K562 (cell line): ENCODE data around the gene RBSN. TPM values are rescaled to one million over a fixed set of nuclear protein-coding genes. Genes with fewer than 3 reads are reported as not detected.
A peak's percentile ranks its signal among the peaks of the same experiment; 100 is the strongest.

Experiments used
- ATAC-seq: fragments of 200-7000 bp; cut with Tn5 transposase; 3 replicates; pipeline ENCODE4 v1.9.1; 2020; ENCODE audit warnings: moderate library complexity
- BruUV-seq: library from RNA; stranded (reverse); fragments of 400-500 nt; replicated peaks from 2 replicates; lab custom pipeline; 2021; lab: Mats Ljungman, UMichigan
- CTCF ChIA-PET: fragments of 300-600 bp; formaldehyde crosslinking; extraction: SDS; loops from one replicate; lab custom pipeline; 2021; ENCODE audit warnings: low intra/inter-chr PET ratio; lab: Yijun Ruan, JAX
- POLR2A ChIA-PET: fragments of 300-600, 350-650 bp; sonication (Branson Sonifier 250); formaldehyde crosslinking; extraction: SDS; loops from one replicate; lab custom pipeline; 2021; ENCODE audit warnings: antibody characterized with exemption, inconsistent platforms; lab: Yijun Ruan, JAX
- DNase-seq, 4 experiments: peaks; one replicate each; pipeline versions ENCODE4 v3.0.0 to v3.0.0-alpha.2; 2011 to 2018; ENCODE audit warnings: low spot score in 3 of 4, mixed read lengths in 3 of 4; ENCODE audit errors: extremely low read depth in 1 of 4
- FAIRE-seq: peaks from 2 replicates; lab custom pipeline; 2011; peaks lifted over from hg19 to GRCh38; lab: Jason Lieb, UNC
- H2AFZ ChIP-seq: 2 replicates; pipeline ENCODE4 v1.6.0; 2011; ENCODE audit warnings: low read depth, low read length, control low read depth, inconsistent platforms
- H3K27ac ChIP-seq: fragments of 200-600 bp; 3 replicates; pipeline ENCODE4 v1.8.0; 2011; ENCODE audit warnings: low read depth, mild to moderate bottlenecking, control low read depth, inconsistent platforms, low read length, moderate library complexity, mixed read lengths; ENCODE audit errors: extremely low read depth
- H3K27me3 ChIP-seq, 2 experiments: fragments of 300-600 bp in 1 of 2; 2 replicates in 1 of 2; 3 replicates in 1 of 2; pipeline versions ENCODE4 v1.6.0 to v1.8.0; 2011; ENCODE audit warnings: inconsistent platforms in 2 of 2, low read length in 2 of 2, mild to moderate bottlenecking in 1 of 2, mixed read lengths in 1 of 2, moderate library complexity in 1 of 2; ENCODE audit not compliant: control insufficient read depth in 2 of 2, insufficient read depth in 2 of 2
- H3K36me3 ChIP-seq: fragments of 300-600 bp; 3 replicates; pipeline ENCODE4 v1.8.0; 2011; ENCODE audit warnings: mild to moderate bottlenecking, low read length, inconsistent platforms; ENCODE audit not compliant: control insufficient read depth, insufficient read depth
- H3K4me1 ChIP-seq, 2 experiments: fragments of 200-600 bp in 1 of 2; replicated peaks in 1 of 2; 2 replicates in 1 of 2; 3 replicates in 1 of 2; pipeline versions ENCODE4 v1.5.1 to v1.8.0; 2011; ENCODE audit warnings: inconsistent platforms in 2 of 2, low read length in 2 of 2, mild to moderate bottlenecking in 1 of 2, mixed read lengths in 1 of 2, moderate library complexity in 1 of 2; ENCODE audit not compliant: control insufficient read depth in 2 of 2, insufficient read depth in 2 of 2
- H3K4me2 ChIP-seq: 2 replicates; pipeline ENCODE4 v1.6.1; 2011; ENCODE audit warnings: low read length, control low read depth, inconsistent platforms, mixed read lengths; ENCODE audit not compliant: insufficient read depth
- H3K4me3 ChIP-seq: fragments of 200-600 bp; sonication (generic), shearing (Covaris generic); 2 replicates; pipeline ENCODE4 v1.5.1; 2016; ENCODE audit warnings: control low read depth, inconsistent platforms
- H3K79me2 ChIP-seq: fragments of 200-600 bp; 3 replicates; pipeline ENCODE4 v1.8.0; 2011; ENCODE audit warnings: low read length, inconsistent platforms; ENCODE audit not compliant: control insufficient read depth, insufficient read depth
- H3K9ac ChIP-seq, 2 experiments: 2 replicates each; pipeline versions ENCODE4 v1.6.0 to v1.6.1; 2011; ENCODE audit warnings: low read depth in 2 of 2, low read length in 2 of 2, control low read depth in 1 of 2, inconsistent platforms in 1 of 2, mild to moderate bottlenecking in 1 of 2, mixed read lengths in 1 of 2; ENCODE audit not compliant: insufficient read depth in 1 of 2
- H3K9me1 ChIP-seq: one replicate; pipeline ENCODE4 v1.6.0; 2011; ENCODE audit warnings: inconsistent platforms, mild to moderate bottlenecking, low read length, moderate library complexity; ENCODE audit not compliant: control insufficient read depth, insufficient read depth
- H3K9me3 ChIP-seq: replicated peaks from 2 replicates; pipeline ENCODE4 v1.5.1; 2011; ENCODE audit warnings: low read depth, low read length, inconsistent platforms; ENCODE audit not compliant: control insufficient read depth, insufficient read depth
- H4K20me1 ChIP-seq: replicated peaks from 2 replicates; pipeline ENCODE4 v1.6.1; 2011; ENCODE audit warnings: low read length, inconsistent platforms, mixed read lengths; ENCODE audit not compliant: control insufficient read depth, insufficient read depth
- ADNP ChIP-seq: fragments of 200-800 bp; sonication (Bioruptor generic); IDR thresholded peaks from 2 replicates; pipeline ENCODE4 v1.6.1; 2016; ENCODE audit warnings: missing genetic modification characterization, missing compliant biosample characterization
- ASH1L ChIP-seq: fragments of 450-650 bp; IDR thresholded peaks from 2 replicates; pipeline ENCODE4 v1.6.1; 2018; ENCODE audit warnings: borderline replicate concordance, mild to moderate bottlenecking, low read depth; ENCODE audit not compliant: partially characterized antibody
- FOXA1 ChIP-seq: fragments of 450-650 bp; IDR thresholded peaks from 2 replicates; pipeline ENCODE4 v1.6.1; 2016; ENCODE audit warnings: mild to moderate bottlenecking, borderline replicate concordance
- NFE2 ChIP-seq: IDR thresholded peaks from 2 replicates; pipeline ENCODE4 v1.6.1; 2014; ENCODE audit warnings: antibody characterized with exemption, low read depth
- RBM34 ChIP-seq: fragments of 200-400 bp; formaldehyde crosslinking; IDR thresholded peaks from 2 replicates; pipeline ENCODE4 v1.6.1; 2018; ENCODE audit warnings: low read length, borderline replicate concordance; ENCODE audit not compliant: insufficient read depth
- SAFB ChIP-seq: fragments of 200-400 bp; formaldehyde crosslinking; IDR thresholded peaks from 2 replicates; pipeline ENCODE4 v1.6.1; 2017; ENCODE audit warnings: low read depth, low read length, borderline replicate concordance
- SRSF7 ChIP-seq: fragments of 200-400 bp; formaldehyde crosslinking; optimal IDR thresholded peaks from 2 replicates; pipeline ENCODE3; 2017; ENCODE audit warnings: mild to moderate bottlenecking, low read depth, low read length
- TRIM28 ChIP-seq: fragments of 450-650 bp; IDR thresholded peaks from 2 replicates; pipeline ENCODE4 v1.6.1; 2017
- ZNF12 ChIP-seq: sonication (generic); formaldehyde crosslinking; IDR thresholded peaks from 2 replicates; pipeline ENCODE4 v1.4.0; 2020; ENCODE audit warnings: mild to moderate bottlenecking, missing genetic modification reagents
- ZNF224 ChIP-seq: sonication (generic); formaldehyde crosslinking; IDR thresholded peaks from 2 replicates; pipeline ENCODE4 v1.8.0; 2022; ENCODE audit warnings: mild to moderate bottlenecking, missing genetic modification reagents
- ZNF431 ChIP-seq: sonication (generic); formaldehyde crosslinking; IDR thresholded peaks from 2 replicates; pipeline ENCODE4 v1.8.0; 2022; ENCODE audit warnings: mild to moderate bottlenecking, missing genetic modification reagents
- ZNF551 ChIP-seq: fragments of 250-450 bp; sonication (Bioruptor Pico); IDR thresholded peaks from 2 replicates; pipeline ENCODE4 v1.5.0; 2021; ENCODE audit warnings: mild to moderate bottlenecking, moderate library complexity
- WGBS: fragments of 100-300 bp; shearing (Covaris generic); methylation state at CpG from one replicate; pipeline ENCODE4 v1.1.6; 2016; ENCODE audit warnings: low coverage, mixed read lengths; ENCODE audit not compliant: insufficient coverage; ENCODE audit errors: missing lambda C conversion rate; 5-methylcytosine and 5-hydroxymethylcytosine counted together
- in situ Hi-C: fragments of 300-500 bp; cut with MboI; formaldehyde crosslinking; loops from 4 replicates; pipeline ENCODE4 v1.15.0; 2018; ENCODE audit warnings: inconsistent platforms, mixed read lengths
- intact Hi-C: fragments of 100-400 bp; cut with micrococcal nuclease; formaldehyde crosslinking; loops from 2 replicates; pipeline ENCODE4 v1.14.2; 2022
- polyA plus RNA-seq, 8 experiments: library from polyadenylated mRNA; depleted of rRNA in 4 of 8; stranded (reverse) in 5 of 8; unstranded in 3 of 8; fragments of >200 nt; fragmentation: Nextera tagmentation in 2 of 8; fragmentation: Illumina TruSeq in 1 of 8; extraction: Ambion mirVana in 2 of 8; extraction: Trizol in 1 of 8; gene quantifications; 2 replicates each; pipeline versions ENCODE4 v1.2.1 to v1.2.3, GENCODE V29; 2011 to 2014; ENCODE audit warnings: inconsistent platforms in 1 of 8, missing spikeins in 1 of 8
- total RNA-seq, 7 experiments: library from RNA; depleted of rRNA in 6 of 7; stranded (reverse); fragments of >200 nt in 6 of 7; fragmentation: Illumina TruSeq in 2 of 7; extraction: Trizol in 2 of 7; gene quantifications; 2 replicates each; pipeline versions ENCODE4 v1.2.1 to v1.2.3, GENCODE V29; 2011 to 2021; ENCODE audit warnings: low replicate concordance in 1 of 7
- TF ChIP-seq, protein P1 (sequence below): fragments of 250-450 bp; sonication (Bioruptor Pico); IDR thresholded peaks from 2 replicates; pipeline ENCODE4 v1.9.0; 2021; ENCODE audit warnings: mild to moderate bottlenecking, inconsistent platforms
- TF ChIP-seq, protein P2 (sequence below): fragments of 250-450 bp; sonication (Bioruptor Pico); IDR thresholded peaks from 2 replicates; pipeline ENCODE4 v1.5.0; 2020; ENCODE audit warnings: mild to moderate bottlenecking
- TF ChIP-seq, protein P3 (sequence below), 2 experiments: fragments of 450-650 bp; IDR thresholded peaks; 2 replicates each; pipeline ENCODE4 v1.6.1; 2016

RBSN gene
- total and polyA plus RNA-seq, 9 of the 15 experiments (the other 6 are each of a cell fraction or from before 2014, with no cell fraction given), result 2.9 to 19.6 (median 15.0) TPM

DNA sequence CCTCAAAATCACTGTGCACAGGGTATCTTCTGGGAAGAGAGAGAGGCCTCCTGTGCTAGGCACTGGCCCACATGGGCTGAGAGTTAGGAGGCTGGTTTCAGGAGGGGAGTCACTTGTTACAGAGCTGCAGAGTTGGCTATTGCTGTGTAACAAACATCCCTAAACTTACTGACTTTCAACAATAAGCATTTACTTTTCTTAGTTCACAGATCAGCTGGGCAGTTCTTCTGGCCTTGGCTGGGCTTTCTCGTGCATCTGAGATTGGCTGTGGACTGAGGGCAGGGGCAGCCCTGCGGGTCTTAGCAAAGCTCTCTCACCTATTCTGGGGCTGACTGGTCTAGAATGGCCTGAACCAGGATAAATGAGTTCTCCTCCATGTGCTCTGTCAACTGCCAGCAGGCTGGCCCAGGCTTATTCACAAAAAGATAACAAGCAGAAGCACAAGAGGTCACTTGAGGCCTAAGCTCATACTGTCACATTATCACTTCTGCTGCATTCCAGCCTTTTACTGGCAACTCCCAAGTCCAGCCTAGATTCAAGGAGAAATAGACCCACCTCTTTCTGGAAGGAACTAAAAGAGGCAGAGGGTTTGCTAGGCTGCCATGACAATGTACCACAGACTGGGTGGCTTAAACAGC is 17.2 kb upstream of the RBSN start (continued):
- TF ChIP-seq ZNF431, result 0 out of 2 replicates have a peak, but pooled peaks have one; percentile 5
- no peak for TF ChIP-seq ZNF551
- TF ChIP-seq ZNF12, result 0 out of 2 replicates have a peak, but pooled peaks have one; percentile 48
- TF ChIP-seq, all 486 proteins: peak for 30

DNA sequence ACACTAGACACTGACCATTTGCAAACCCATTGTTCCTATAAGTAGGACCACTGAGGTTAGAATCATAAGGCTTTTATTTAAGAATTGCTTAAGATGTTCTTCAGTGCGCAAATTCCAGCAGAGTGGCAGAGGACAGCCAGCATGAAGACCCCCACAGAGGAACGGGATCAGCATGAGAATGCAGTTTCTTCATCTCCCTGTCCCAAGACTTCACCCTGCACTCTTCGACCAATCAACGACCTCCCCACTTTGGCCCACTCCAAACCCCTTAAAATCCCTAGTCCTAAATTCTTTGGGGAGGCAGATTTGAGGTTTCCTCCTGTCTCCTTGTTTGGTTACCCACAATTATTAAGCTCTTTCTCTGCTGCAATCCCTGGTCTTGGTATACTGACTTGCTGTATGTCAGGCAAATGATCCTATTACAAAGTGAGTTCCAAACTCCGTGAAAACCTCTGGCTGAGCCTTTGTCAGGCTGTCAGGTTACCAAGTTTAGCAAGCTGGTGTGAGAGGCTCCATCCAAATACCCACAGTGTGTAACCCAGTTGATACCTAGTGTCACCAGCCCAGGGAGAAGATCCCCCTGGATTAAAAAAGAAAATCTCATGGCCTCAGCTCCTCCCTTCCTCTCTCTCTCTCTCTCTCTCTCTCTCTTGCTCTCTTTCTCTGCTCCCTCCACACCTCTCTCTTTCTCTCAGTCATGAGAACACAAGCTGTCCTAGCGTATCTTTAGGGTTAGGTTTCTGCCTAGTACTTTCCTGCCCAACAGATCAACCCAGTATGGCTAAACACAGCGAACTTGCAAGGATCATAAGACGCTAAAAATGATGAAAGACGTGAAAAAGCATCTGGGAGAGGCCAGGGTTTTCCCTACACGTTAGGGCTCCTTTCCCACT is 15.8 kb upstream of the RBSN start:
- CTCF ChIA-PET, result no interaction called here
- Histone ChIP-seq H3K79me2 (no peaks in the 10 kb centered on the region), H3K4me3 (no peak overlapping the region), H3K4me2 (no peak overlapping the region), H3K9me1 (no peaks in the 10 kb centered on the region), H3K27me3 (peaks cover 0 to 4% of the 10 kb centered on the region in 2 experiments; a peak in 2 of 5 replicates), H3K9me3 (no peaks in the 10 kb centered on the region), H3K27ac (no peak overlapping the region), H3K9ac (no peak overlapping the region), H3K36me3 (no peaks in the 10 kb centered on the region), H3K4me1 (peaks cover 2 to 10% of the 10 kb centered on the region in 2 experiments; a peak in 3 of 5 replicates), H2AFZ (peak overlapping the region; percentile 10), H4K20me1 (no peaks in the 10 kb centered on the region)
- intact Hi-C loops, result loop anchor here (5.0 kb wide), 3 partner anchors 93 to 443 kb away; partner anchors contain the start of gene CAPN7
- no TSS peak for BruUV-seq
- WGBS, result 28% methylated on average over 10 of the region's 10 CpGs
- no peak for DNase-seq
- no peak for FAIRE-seq
- POLR2A ChIA-PET, result no interaction called here
- in situ Hi-C loops, result loop anchor here (5.0 to 10.0 kb wide), 3 partner anchors 88 to 438 kb away; no protein-coding TSS in a partner anchor
- no peak for ATAC-seq
- TF ChIP-seq, protein P1, sequence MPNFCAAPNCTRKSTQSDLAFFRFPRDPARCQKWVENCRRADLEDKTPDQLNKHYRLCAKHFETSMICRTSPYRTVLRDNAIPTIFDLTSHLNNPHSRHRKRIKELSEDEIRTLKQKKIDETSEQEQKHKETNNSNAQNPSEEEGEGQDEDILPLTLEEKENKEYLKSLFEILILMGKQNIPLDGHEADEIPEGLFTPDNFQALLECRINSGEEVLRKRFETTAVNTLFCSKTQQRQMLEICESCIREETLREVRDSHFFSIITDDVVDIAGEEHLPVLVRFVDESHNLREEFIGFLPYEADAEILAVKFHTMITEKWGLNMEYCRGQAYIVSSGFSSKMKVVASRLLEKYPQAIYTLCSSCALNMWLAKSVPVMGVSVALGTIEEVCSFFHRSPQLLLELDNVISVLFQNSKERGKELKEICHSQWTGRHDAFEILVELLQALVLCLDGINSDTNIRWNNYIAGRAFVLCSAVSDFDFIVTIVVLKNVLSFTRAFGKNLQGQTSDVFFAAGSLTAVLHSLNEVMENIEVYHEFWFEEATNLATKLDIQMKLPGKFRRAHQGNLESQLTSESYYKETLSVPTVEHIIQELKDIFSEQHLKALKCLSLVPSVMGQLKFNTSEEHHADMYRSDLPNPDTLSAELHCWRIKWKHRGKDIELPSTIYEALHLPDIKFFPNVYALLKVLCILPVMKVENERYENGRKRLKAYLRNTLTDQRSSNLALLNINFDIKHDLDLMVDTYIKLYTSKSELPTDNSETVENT (CRISPR knock-in tag), result no peak
- TF ChIP-seq NFE2, result no peak
- TF ChIP-seq, protein P2, sequence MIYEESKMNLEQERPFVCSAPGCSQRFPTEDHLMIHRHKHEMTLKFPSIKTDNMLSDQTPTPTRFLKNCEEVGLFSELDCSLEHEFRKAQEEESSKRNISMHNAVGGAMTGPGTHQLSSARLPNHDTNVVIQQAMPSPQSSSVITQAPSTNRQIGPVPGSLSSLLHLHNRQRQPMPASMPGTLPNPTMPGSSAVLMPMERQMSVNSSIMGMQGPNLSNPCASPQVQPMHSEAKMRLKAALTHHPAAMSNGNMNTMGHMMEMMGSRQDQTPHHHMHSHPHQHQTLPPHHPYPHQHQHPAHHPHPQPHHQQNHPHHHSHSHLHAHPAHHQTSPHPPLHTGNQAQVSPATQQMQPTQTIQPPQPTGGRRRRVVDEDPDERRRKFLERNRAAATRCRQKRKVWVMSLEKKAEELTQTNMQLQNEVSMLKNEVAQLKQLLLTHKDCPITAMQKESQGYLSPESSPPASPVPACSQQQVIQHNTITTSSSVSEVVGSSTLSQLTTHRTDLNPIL (CRISPR knock-in tag), result no peak
- no peak for TF ChIP-seq ADNP
- no peak for TF ChIP-seq RBM34
- no peak for TF ChIP-seq FOXA1
- no peak for TF ChIP-seq TRIM28
- no peak for TF ChIP-seq SAFB
- TF ChIP-seq SRSF7, result no peak
- TF ChIP-seq ZNF224 (CRISPR knock-in tag), result no peak
- TF ChIP-seq, protein P3, sequence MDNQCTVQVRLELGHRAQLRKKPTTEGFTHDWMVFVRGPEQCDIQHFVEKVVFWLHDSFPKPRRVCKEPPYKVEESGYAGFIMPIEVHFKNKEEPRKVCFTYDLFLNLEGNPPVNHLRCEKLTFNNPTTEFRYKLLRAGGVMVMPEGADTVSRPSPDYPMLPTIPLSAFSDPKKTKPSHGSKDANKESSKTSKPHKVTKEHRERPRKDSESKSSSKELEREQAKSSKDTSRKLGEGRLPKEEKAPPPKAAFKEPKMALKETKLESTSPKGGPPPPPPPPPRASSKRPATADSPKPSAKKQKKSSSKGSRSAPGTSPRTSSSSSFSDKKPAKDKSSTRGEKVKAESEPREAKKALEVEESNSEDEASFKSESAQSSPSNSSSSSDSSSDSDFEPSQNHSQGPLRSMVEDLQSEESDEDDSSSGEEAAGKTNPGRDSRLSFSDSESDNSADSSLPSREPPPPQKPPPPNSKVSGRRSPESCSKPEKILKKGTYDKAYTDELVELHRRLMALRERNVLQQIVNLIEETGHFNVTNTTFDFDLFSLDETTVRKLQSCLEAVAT (IDR thresholded peaks at IDR 0.05), result no peak
- no peak for TF ChIP-seq ASH1L
